ENCODE measurements around the gene PFDN6. TPM values are rescaled to one million over a fixed set of nuclear protein-coding genes. Genes with fewer than 3 reads are reported as not detected.
A peak's percentile ranks its signal among the peaks of the same experiment; 100 is the strongest.

The PFDN6 gene
- total RNA-seq, 1 experiment from 2014 or later: 95.7 TPM

GRCh38 chr6:33247977-33248642, 41.3 kb upstream of the PFDN6 start:
- Mint-ChIP-seq H3K27me3 (ENCODE audit: low read depth) (peaks cover 35% of the 10 kb centered on the region), H3K4me1 (peaks cover 18% of the 10 kb centered on the region), H3K36me3 (peaks cover 15% of the 10 kb centered on the region), H3K9me3 (no peaks in the 10 kb centered on the region), H3K27ac (0 out of 2 replicates have a peak overlapping the region, but pooled peaks have one; percentile 7), H3K4me3 (peak overlapping the region; percentile 86)
- no peak for TF ChIP-seq RORB (CRISPR knock-in tag; IDR thresholded peaks at IDR 0.05)
- no peak for TF ChIP-seq MLX (CRISPR knock-in tag; IDR thresholded peaks at IDR 0.05)
- TF ChIP-seq CTCF (IDR thresholded peaks at IDR 0.05): peak; percentile 91
- no peak for TF ChIP-seq ZBTB21 (CRISPR knock-in tag; IDR thresholded peaks at IDR 0.05; ENCODE audit: borderline replicate concordance)
- peak; percentile 96 for DNase-seq (ENCODE audit: low spot score)
- CTCF ChIA-PET: interaction anchor here (0.5 to 5.2 kb wide), 60 partner anchors 9 to 476 kb away, joined by 3 to 83 read pairs (median 5); partner anchors contain the start of genes B3GALT4, COL11A2, HSD17B8 and RING1
- POLR2A ChIA-PET: interaction anchor here (1.2 to 2.0 kb wide), 2 partner anchors 29 to 35 kb away, joined by 4 to 11 read pairs; partner anchors contain the start of gene B3GALT4
- peak; percentile 43 for ATAC-seq

GRCh38 chr6:33248643-33248931, 40.8 kb upstream of the PFDN6 start:
- H3K4me3 Mint-ChIP-seq: peak overlapping the region; percentile 86
- TF ChIP-seq, protein P1, sequence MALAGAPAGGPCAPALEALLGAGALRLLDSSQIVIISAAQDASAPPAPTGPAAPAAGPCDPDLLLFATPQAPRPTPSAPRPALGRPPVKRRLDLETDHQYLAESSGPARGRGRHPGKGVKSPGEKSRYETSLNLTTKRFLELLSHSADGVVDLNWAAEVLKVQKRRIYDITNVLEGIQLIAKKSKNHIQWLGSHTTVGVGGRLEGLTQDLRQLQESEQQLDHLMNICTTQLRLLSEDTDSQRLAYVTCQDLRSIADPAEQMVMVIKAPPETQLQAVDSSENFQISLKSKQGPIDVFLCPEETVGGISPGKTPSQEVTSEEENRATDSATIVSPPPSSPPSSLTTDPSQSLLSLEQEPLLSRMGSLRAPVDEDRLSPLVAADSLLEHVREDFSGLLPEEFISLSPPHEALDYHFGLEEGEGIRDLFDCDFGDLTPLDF (CRISPR knock-in tag; IDR thresholded peaks at IDR 0.05): no peak
- TF ChIP-seq GABPB1 (CRISPR knock-in tag; IDR thresholded peaks at IDR 0.05): peak; percentile 26; the same call in 1 of the 2 replicates
- peaks cover 31% of the 10 kb centered on the region for H3K27me3 Mint-ChIP-seq (ENCODE audit: low read depth)
- ChIA-PET CTCF (interaction anchor here (0.5 to 5.2 kb wide), 44 partner anchors 9 to 294 kb away, joined by 3 to 83 read pairs (median 8); partner anchors contain the start of genes B3GALT4, COL11A2, HSD17B8 and RING1), POLR2A (interaction anchor here (1.2 to 2.0 kb wide), 4 partner anchors 28 to 105 kb away, joined by 3 to 11 read pairs (median 4); partner anchors contain the start of genes B3GALT4, RXRB and SLC39A7)
- peaks cover 15% of the 10 kb centered on the region for H3K36me3 Mint-ChIP-seq
- H3K27ac Mint-ChIP-seq: peak overlapping the region; percentile 7; the same call in 1 of the 2 replicates
- ATAC-seq (no peak), DNase-seq (ENCODE audit: low spot score) (no peak)
- H3K9me3 Mint-ChIP-seq: no peaks in the 10 kb centered on the region
- H3K4me1 Mint-ChIP-seq: peaks cover 18% of the 10 kb centered on the region

- peak; percentile 95 for ATAC-seq
- H3K27me3 Mint-ChIP-seq (ENCODE audit: low read depth): peaks cover 26% of the 10 kb centered on the region
- peak overlapping the region; percentile 86 for H3K4me3 Mint-ChIP-seq
- peaks cover 15% of the 10 kb centered on the region for H3K36me3 Mint-ChIP-seq
- peaks cover 18% of the 10 kb centered on the region for H3K4me1 Mint-ChIP-seq
- ChIA-PET POLR2A (interaction anchor here (0.5 to 2.0 kb wide), 9 partner anchors 22 to 278 kb away, joined by 3 to 11 read pairs (median 4); partner anchors contain the start of genes B3GALT4, RPS18, RXRB and SLC39A7), CTCF (interaction anchor here (1.0 to 5.2 kb wide), 40 partner anchors 10 to 294 kb away, joined by 3 to 83 read pairs (median 7); partner anchors contain the start of genes B3GALT4, COL11A2, HSD17B8 and PFDN6)
- H3K9me3 Mint-ChIP-seq: no peaks in the 10 kb centered on the region
- peak overlapping the region; percentile 87 for H3K27ac Mint-ChIP-seq
- DNase-seq (ENCODE audit: low spot score): peak; percentile 97
- TF ChIP-seq, protein P2, sequence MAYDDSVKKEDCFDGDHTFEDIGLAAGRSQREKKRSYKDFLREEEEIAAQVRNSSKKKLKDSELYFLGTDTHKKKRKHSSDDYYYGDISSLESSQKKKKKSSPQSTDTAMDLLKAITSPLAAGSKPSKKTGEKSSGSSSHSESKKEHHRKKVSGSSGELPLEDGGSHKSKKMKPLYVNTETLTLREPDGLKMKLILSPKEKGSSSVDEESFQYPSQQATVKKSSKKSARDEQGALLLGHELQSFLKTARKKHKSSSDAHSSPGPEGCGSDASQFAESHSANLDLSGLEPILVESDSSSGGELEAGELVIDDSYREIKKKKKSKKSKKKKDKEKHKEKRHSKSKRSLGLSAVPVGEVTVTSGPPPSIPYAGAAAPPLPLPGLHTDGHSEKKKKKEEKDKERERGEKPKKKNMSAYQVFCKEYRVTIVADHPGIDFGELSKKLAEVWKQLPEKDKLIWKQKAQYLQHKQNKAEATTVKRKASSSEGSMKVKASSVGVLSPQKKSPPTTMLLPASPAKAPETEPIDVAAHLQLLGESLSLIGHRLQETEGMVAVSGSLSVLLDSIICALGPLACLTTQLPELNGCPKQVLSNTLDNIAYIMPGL (CRISPR knock-in tag; IDR thresholded peaks at IDR 0.05): peak; percentile 22; the same call in 1 of the 2 replicates
- TF ChIP-seq, protein P3, sequence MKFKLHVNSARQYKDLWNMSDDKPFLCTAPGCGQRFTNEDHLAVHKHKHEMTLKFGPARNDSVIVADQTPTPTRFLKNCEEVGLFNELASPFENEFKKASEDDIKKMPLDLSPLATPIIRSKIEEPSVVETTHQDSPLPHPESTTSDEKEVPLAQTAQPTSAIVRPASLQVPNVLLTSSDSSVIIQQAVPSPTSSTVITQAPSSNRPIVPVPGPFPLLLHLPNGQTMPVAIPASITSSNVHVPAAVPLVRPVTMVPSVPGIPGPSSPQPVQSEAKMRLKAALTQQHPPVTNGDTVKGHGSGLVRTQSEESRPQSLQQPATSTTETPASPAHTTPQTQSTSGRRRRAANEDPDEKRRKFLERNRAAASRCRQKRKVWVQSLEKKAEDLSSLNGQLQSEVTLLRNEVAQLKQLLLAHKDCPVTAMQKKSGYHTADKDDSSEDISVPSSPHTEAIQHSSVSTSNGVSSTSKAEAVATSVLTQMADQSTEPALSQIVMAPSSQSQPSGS (CRISPR knock-in tag; IDR thresholded peaks at IDR 0.05; ENCODE audit: borderline replicate concordance, low read depth): no peak
- 0 out of 2 replicates have a peak, but pooled peaks have one; percentile 19 for TF ChIP-seq GABPB1 (CRISPR knock-in tag; IDR thresholded peaks at IDR 0.05)
- TF ChIP-seq NFYB (CRISPR knock-in tag; conservative IDR thresholded peaks at IDR 0.05; ENCODE audit: low read depth): peak; percentile 77
- no peak for TF ChIP-seq FOXK1 (CRISPR knock-in tag; IDR thresholded peaks at IDR 0.05)
- TF ChIP-seq TEAD4 (CRISPR knock-in tag; IDR thresholded peaks at IDR 0.05): no peak
- no peak for TF ChIP-seq AR (CRISPR knock-in tag; IDR thresholded peaks at IDR 0.05)
- TF ChIP-seq ZNF671 (CRISPR knock-in tag; IDR thresholded peaks at IDR 0.05): no peak
- no peak for TF ChIP-seq TEAD1 (CRISPR knock-in tag; IDR thresholded peaks at IDR 0.05)
- no peak for TF ChIP-seq OVOL2 (CRISPR knock-in tag; IDR thresholded peaks at IDR 0.05; ENCODE audit: borderline replicate concordance)
Measured at GRCh38 chr6:33248932-33249731, 40.3 kb upstream of the PFDN6 start.
